ENCODE measurements around the gene ZSCAN21.
A peak's percentile ranks its signal among the peaks of the same experiment; 100 is the strongest.

The ZSCAN21 gene

DNA sequence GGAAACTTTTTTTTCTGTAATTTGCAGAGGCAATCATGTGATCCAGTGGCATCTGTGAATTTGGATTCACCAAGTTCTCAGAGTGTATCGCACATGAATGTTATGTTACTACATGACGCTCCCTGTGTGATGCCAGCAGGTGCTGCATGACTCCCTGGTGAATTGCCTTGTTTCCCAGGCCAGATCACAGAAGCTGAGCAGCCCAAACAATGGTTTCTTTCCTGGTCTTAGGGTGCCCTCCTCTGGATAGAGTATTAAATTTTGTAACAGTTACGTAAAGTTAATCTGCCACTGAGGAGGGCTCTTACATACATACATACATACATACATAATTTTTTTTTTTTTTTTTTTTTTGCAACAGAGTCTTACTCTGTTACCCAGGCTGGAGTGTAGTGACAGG is 3.6 kb downstream of the ZSCAN21 start:
- ChIA-PET POLR2A (no interaction called here), CTCF (interaction anchor here (0.6 to 0.9 kb wide), 2 partner anchors 45 to 59 kb away, joined by 3 to 4 read pairs; no protein-coding TSS in a partner anchor)
- TF ChIP-seq ZNF384 (IDR thresholded peaks at IDR 0.05), result no peak
- no peak for TF ChIP-seq FOXM1 (IDR thresholded peaks at IDR 0.05; ENCODE audit: borderline replicate concordance)
- peak; percentile 62 for DNase-seq (ENCODE audit: extremely low spot score)

DNA sequence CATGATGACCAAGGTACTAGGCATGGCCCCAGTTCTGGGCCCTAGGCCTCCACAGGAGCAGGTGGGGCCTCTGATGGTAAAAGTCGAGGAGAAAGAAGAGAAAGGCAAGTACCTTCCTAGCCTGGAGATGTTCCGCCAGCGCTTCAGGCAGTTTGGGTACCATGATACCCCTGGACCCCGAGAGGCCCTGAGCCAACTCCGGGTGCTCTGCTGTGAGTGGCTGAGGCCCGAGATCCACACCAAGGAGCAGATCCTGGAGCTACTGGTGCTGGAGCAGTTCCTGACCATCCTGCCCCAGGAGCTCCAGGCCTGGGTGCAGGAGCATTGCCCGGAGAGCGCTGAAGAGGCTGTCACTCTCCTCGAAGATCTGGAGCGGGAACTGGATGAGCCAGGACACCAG is 7.4 kb downstream of the ZSCAN21 start:
- TF ChIP-seq TARDBP (IDR thresholded peaks at IDR 0.05), result no peak
- POLR2A ChIA-PET, result no interaction called here
- no peak for DNase-seq (ENCODE audit: extremely low spot score)
- CTCF ChIA-PET, result no interaction called here

DNA sequence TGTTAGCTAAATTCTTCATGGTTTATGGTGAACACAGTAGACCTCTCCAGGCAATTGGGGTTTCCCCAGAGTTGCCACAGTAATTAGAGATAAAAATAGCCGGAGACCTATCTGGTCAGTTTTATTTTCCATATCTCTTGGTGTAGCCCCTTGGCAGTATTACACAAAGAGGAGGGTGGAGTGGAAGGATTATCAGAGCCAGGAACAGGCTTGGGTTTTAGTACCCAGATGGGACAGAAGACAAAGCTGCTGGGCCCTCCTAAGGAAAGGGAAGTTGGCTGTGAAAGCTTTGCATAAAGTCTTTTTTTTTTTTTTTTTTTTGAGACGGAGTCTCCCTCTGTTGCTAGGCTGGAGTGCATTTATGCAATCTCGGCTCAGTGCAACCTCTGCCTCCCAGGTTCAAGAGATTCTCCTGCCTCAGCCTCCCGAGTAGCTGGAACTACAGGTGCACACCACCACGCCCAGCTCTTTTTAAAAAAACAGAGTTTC is 9.7 kb downstream of the ZSCAN21 start:
- no peak for TF ChIP-seq FOXM1 (IDR thresholded peaks at IDR 0.05; ENCODE audit: borderline replicate concordance)
- no peak for TF ChIP-seq SUZ12 (IDR thresholded peaks at IDR 0.05)
- TF ChIP-seq ZNF384 (IDR thresholded peaks at IDR 0.05), result no peak
- TF ChIP-seq TARDBP (IDR thresholded peaks at IDR 0.05), result no peak
- TF ChIP-seq ARNT (IDR thresholded peaks at IDR 0.05), result no peak
- TF ChIP-seq NFRKB (IDR thresholded peaks at IDR 0.05), result no peak
- TF ChIP-seq ELF4 (IDR thresholded peaks at IDR 0.05), result no peak
- TF ChIP-seq HDGF (IDR thresholded peaks at IDR 0.05; ENCODE audit: borderline replicate concordance), result no peak
- TF ChIP-seq SP1 (IDR thresholded peaks at IDR 0.05), result no peak
- DNase-seq (ENCODE audit: extremely low spot score), result no peak
- POLR2A ChIA-PET, result interaction anchor here (2.1 kb wide), 1 partner anchor 9 kb away, joined by 6 read pairs; no protein-coding TSS in a partner anchor
- CTCF ChIA-PET, result interaction anchor here (0.6 kb wide), 2 partner anchors 75 to 80 kb away, joined by 3 read pairs; no protein-coding TSS in a partner anchor

DNA sequence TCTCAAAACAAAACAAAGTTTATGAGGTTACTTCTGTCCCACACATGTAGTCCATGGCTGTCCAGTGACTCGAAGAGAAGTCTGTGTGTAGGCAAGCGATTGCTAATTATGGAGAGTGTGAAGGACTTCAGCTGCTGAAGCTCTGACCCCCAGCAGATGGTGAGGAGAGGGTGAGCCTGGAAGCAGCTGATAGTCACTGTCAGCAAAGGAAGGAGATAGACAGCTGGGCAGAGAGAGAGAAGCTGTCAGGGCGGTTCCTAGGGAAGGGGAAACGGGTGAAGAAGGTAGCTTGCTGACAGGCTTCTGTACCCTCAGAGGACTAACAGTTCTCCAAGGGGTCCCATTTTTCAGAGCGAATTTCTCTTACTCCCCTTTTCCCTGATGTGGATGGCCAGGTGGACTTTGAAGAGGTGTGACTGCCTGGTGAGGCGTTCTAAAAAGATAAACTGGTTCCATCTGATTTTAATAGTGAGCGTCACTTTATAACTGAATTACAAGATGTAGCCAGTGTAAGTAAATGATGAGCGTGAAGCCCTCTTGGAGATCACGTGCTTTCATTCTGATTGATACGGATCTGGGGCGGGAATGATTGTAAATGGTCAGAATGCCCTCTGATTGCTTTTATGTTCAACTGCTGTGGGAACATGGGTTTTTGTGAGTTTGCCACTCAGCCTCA is 12.1 kb downstream of the ZSCAN21 start:
- CTCF ChIA-PET, result no interaction called here
- TF ChIP-seq NFRKB (IDR thresholded peaks at IDR 0.05), result no peak
- no peak for TF ChIP-seq CTBP1 (IDR thresholded peaks at IDR 0.05; ENCODE audit: borderline replicate concordance)
- TF ChIP-seq HDGF (IDR thresholded peaks at IDR 0.05; ENCODE audit: borderline replicate concordance), result no peak
- TF ChIP-seq SUZ12 (IDR thresholded peaks at IDR 0.05), result no peak
- TF ChIP-seq L3MBTL2 (conservative IDR thresholded peaks at IDR 0.05), result no peak
- no peak for TF ChIP-seq FOXM1 (IDR thresholded peaks at IDR 0.05; ENCODE audit: borderline replicate concordance)
- no peak for TF ChIP-seq FOXK2 (IDR thresholded peaks at IDR 0.05)
- no peak for TF ChIP-seq ELF4 (IDR thresholded peaks at IDR 0.05)
- TF ChIP-seq SP1 (IDR thresholded peaks at IDR 0.05), result no peak
- no peak for TF ChIP-seq BHLHE40 (IDR thresholded peaks at IDR 0.05; ENCODE audit: borderline replicate concordance)
- TF ChIP-seq TARDBP (IDR thresholded peaks at IDR 0.05), result no peak
- no peak for TF ChIP-seq ZNF384 (IDR thresholded peaks at IDR 0.05)
- no peak for TF ChIP-seq FOXA1 (IDR thresholded peaks at IDR 0.05)
- DNase-seq (ENCODE audit: extremely low spot score), result no peak
- POLR2A ChIA-PET, result no interaction called here

DNA sequence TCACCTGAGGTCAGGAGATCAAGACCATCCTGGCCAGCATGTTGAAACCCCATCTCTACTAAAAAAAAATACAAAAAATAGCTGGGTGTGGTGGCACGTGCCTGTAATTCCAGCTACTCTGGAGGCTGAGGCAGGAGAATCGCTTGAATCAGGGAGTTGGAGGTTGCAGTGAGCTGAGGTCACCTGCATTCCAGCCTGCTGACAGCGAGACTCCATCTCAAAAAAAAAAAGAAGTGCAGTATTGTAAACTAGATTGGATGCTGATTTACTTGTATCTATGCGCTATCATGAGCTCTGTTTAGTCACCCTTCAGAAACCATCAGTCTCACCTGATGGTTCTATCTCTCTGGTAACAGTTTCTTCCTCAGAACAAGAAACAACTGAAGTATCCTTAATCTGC is 13.8 kb downstream of the ZSCAN21 start:
- CTCF ChIA-PET, result interaction anchor here (0.6 kb wide), 1 partner anchor 86 kb away, joined by 11 read pairs; no protein-coding TSS in a partner anchor
- POLR2A ChIA-PET, result interaction anchor here (0.8 to 2.3 kb wide), 4 partner anchors 14 to 63 kb away, joined by 3 to 6 read pairs (median 4); partner anchors contain the start of genes AP4M1, MBLAC1, MCM7 and ZKSCAN1

DNA sequence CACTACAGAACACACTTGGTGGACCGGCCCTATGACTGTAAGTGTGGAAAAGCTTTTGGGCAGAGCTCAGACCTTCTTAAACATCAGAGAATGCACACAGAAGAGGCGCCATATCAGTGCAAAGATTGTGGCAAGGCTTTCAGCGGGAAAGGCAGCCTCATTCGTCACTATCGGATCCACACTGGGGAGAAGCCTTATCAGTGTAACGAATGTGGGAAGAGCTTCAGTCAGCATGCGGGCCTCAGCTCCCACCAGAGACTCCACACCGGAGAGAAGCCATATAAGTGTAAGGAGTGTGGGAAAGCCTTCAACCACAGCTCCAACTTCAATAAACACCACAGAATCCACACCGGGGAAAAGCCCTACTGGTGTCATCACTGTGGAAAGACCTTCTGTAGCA is 14.6 kb downstream of the ZSCAN21 start:
- CTCF ChIA-PET, result interaction anchor here (0.8 kb wide), 1 partner anchor 70 kb away, joined by 4 read pairs; no protein-coding TSS in a partner anchor

More for the DNA sequence above, 13.8 kb downstream of the ZSCAN21 start:
- no peak for TF ChIP-seq FOXM1 (IDR thresholded peaks at IDR 0.05; ENCODE audit: borderline replicate concordance)
- TF ChIP-seq ELF4 (IDR thresholded peaks at IDR 0.05), result no peak
- TF ChIP-seq SP1 (IDR thresholded peaks at IDR 0.05), result no peak
- TF ChIP-seq, protein P1, sequence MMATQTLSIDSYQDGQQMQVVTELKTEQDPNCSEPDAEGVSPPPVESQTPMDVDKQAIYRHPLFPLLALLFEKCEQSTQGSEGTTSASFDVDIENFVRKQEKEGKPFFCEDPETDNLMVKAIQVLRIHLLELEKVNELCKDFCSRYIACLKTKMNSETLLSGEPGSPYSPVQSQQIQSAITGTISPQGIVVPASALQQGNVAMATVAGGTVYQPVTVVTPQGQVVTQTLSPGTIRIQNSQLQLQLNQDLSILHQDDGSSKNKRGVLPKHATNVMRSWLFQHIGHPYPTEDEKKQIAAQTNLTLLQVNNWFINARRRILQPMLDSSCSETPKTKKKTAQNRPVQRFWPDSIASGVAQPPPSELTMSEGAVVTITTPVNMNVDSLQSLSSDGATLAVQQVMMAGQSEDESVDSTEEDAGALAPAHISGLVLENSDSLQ (IDR thresholded peaks at IDR 0.05), result no peak
- TF ChIP-seq SUZ12 (IDR thresholded peaks at IDR 0.05), result no peak
- TF ChIP-seq CTBP1 (IDR thresholded peaks at IDR 0.05; ENCODE audit: borderline replicate concordance), result no peak
- no peak for TF ChIP-seq HDGF (IDR thresholded peaks at IDR 0.05; ENCODE audit: borderline replicate concordance)
- TF ChIP-seq ZNF384 (IDR thresholded peaks at IDR 0.05), result no peak
- TF ChIP-seq L3MBTL2 (conservative IDR thresholded peaks at IDR 0.05), result no peak
- no peak for TF ChIP-seq NFRKB (IDR thresholded peaks at IDR 0.05)
- TF ChIP-seq LEF1 (IDR thresholded peaks at IDR 0.05; ENCODE audit: borderline replicate concordance), result no peak
- TF ChIP-seq TARDBP (IDR thresholded peaks at IDR 0.05), result no peak
- no peak for TF ChIP-seq BHLHE40 (IDR thresholded peaks at IDR 0.05; ENCODE audit: borderline replicate concordance)
- TF ChIP-seq FOXA1 (IDR thresholded peaks at IDR 0.05), result no peak
- no peak for TF ChIP-seq FOXK2 (IDR thresholded peaks at IDR 0.05)
- DNase-seq (ENCODE audit: extremely low spot score), result no peak

More for the DNA sequence above, 14.6 kb downstream of the ZSCAN21 start:
- POLR2A ChIA-PET, result interaction anchor here (1.0 to 2.3 kb wide), 4 partner anchors 14 to 62 kb away, joined by 4 to 6 read pairs (median 4); partner anchors contain the start of genes AP4M1, MBLAC1, MCM7 and ZKSCAN1
- TF ChIP-seq FOXK2 (IDR thresholded peaks at IDR 0.05), result no peak
- TF ChIP-seq BHLHE40 (IDR thresholded peaks at IDR 0.05; ENCODE audit: borderline replicate concordance), result no peak
- no peak for TF ChIP-seq FOXA1 (IDR thresholded peaks at IDR 0.05)
- TF ChIP-seq ELF4 (IDR thresholded peaks at IDR 0.05), result no peak
- TF ChIP-seq, protein P1 (IDR thresholded peaks at IDR 0.05), result no peak
- no peak for TF ChIP-seq NFRKB (IDR thresholded peaks at IDR 0.05)
- no peak for TF ChIP-seq LEF1 (IDR thresholded peaks at IDR 0.05; ENCODE audit: borderline replicate concordance)
- TF ChIP-seq HDGF (IDR thresholded peaks at IDR 0.05; ENCODE audit: borderline replicate concordance), result no peak
- no peak for TF ChIP-seq ARNT (IDR thresholded peaks at IDR 0.05)
- no peak for TF ChIP-seq CTBP1 (IDR thresholded peaks at IDR 0.05; ENCODE audit: borderline replicate concordance)
- no peak for TF ChIP-seq L3MBTL2 (conservative IDR thresholded peaks at IDR 0.05)
- TF ChIP-seq TARDBP (IDR thresholded peaks at IDR 0.05), result no peak
- TF ChIP-seq ZNF384 (IDR thresholded peaks at IDR 0.05), result no peak
- no peak for TF ChIP-seq SUZ12 (IDR thresholded peaks at IDR 0.05)
- TF ChIP-seq FOXM1 (IDR thresholded peaks at IDR 0.05; ENCODE audit: borderline replicate concordance), result no peak
- TF ChIP-seq SP1 (IDR thresholded peaks at IDR 0.05), result no peak
- no peak for DNase-seq (ENCODE audit: extremely low spot score)

Measured in HEK293T (cell line).